Measurements from ENCODE around the gene C10orf105. TPM values are rescaled to one million over a fixed set of nuclear protein-coding genes. Genes with fewer than 3 reads are reported as not detected.

C10orf105 gene
- total and polyA plus RNA-seq, 2 of the 13 experiments (the other 11 are each of a cell fraction or from before 2014, with no cell fraction given), result not detected

- TF ChIP-seq, protein P1, sequence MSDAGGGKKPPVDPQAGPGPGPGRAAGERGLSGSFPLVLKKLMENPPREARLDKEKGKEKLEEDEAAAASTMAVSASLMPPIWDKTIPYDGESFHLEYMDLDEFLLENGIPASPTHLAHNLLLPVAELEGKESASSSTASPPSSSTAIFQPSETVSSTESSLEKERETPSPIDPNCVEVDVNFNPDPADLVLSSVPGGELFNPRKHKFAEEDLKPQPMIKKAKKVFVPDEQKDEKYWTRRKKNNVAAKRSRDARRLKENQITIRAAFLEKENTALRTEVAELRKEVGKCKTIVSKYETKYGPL (CRISPR knock-in tag; IDR thresholded peaks at IDR 0.05), result no peak
- TF ChIP-seq ZNF224 (CRISPR knock-in tag; IDR thresholded peaks at IDR 0.05), result no peak
- no peak for TF ChIP-seq WIZ (CRISPR knock-in tag; IDR thresholded peaks at IDR 0.05)
- no peak for TF ChIP-seq ATF7 (IDR thresholded peaks at IDR 0.05)
- TF ChIP-seq ATF7 (CRISPR knock-in tag; IDR thresholded peaks at IDR 0.05), result no peak
- no peak for TF ChIP-seq FOXK2 (IDR thresholded peaks at IDR 0.05)
- TF ChIP-seq HCFC1 (IDR thresholded peaks at IDR 0.05; ENCODE audit: low read depth, low read length), result no peak
- TF ChIP-seq, protein P2, sequence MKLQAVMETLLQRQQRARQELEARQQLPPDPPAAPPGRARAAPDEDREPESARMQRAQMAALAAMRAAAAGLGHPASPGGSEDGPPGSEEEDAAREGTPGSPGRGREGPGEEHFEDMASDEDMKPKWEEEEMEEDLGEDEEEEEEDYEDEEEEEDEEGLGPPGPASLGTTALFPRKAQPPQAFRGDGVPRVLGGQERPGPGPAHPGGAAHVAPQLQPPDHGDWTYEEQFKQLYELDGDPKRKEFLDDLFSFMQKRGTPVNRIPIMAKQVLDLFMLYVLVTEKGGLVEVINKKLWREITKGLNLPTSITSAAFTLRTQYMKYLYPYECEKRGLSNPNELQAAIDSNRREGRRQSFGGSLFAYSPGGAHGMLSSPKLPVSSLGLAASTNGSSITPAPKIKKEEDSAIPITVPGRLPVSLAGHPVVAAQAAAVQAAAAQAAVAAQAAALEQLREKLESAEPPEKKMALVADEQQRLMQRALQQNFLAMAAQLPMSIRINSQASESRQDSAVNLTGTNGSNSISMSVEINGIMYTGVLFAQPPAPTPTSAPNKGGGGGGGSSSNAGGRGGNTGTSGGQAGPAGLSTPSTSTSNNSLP (IDR thresholded peaks at IDR 0.05; ENCODE audit: low read depth, low read length), result no peak
Measured at GRCh38 chr10:71694039-71694501, 25.5 kb downstream of the C10orf105 start (continued).

DNA sequence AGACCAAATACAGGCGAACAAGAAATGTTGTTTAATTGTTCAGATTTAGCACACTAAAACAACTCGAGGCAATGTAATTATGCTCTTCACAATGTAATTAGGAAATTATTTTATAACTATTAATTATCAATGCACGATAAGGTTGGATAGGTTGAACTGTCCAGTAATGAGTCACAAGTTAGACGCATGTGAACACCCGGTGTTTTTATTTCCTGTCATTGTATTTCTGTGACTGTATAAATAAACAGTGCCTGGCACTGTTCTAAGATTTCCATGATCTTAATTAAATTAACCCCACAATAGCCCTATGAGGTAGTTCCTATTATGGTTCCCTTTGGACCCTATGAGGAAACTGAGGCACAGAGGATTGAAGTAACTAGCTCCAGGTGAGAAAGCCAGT is 26.2 kb downstream of the C10orf105 start:
- Histone ChIP-seq H3K4me1 (ENCODE audit: insufficient read depth, low read length) (peaks cover 17% of the 10 kb centered on the region), H3K9ac (ENCODE audit: insufficient read depth, low read depth, low read length) (no peak overlapping the region), H3K36me3 (replicated peaks in 1 of 2; ENCODE audit: control insufficient read depth in 1 of 2, insufficient read depth in 2 of 2, low read length in 2 of 2) (no peaks in the 10 kb centered on the region), H3K9me3 (ENCODE audit: low read length) (no peaks in the 10 kb centered on the region), H3K27ac (ENCODE audit: extremely low read length, insufficient read depth, low read length) (no peak overlapping the region), H3K27me3 (ENCODE audit: control insufficient read depth in 1 of 2, insufficient read depth in 2 of 2, low read length in 2 of 2) (peaks cover 3 to 28% of the 10 kb centered on the region in 2 experiments; a peak in 4 of 5 replicates), H3K79me2 (ENCODE audit: insufficient read depth, low read length) (no peaks in the 10 kb centered on the region), H4K20me1 (ENCODE audit: insufficient read depth, low read length) (no peaks in the 10 kb centered on the region), H3K4me2 (ENCODE audit: low read depth, low read length) (no peak overlapping the region), H2AFZ (ENCODE audit: low read length) (no peak overlapping the region), H3K4me3 (replicated peaks in 1 of 3; ENCODE audit: insufficient read depth in 1 of 3, low read depth in 2 of 3, low read length in 3 of 3) (no peak overlapping the region)
- FAIRE-seq (no peak), ATAC-seq (no peak), DNase-seq (ENCODE audit: low spot score) (no peak)
- POLR2A ChIA-PET, result no interaction called here
- intact Hi-C loops (cut with micrococcal nuclease; ENCODE audit: unreplicated experiment) (no loop called here), in situ Hi-C loops (cut with HindIII; ENCODE audit: extremely low pct_ligation_motif_present, low pct_unique_long_range_greater_than_20kb) (no loop called here)
- BruUV-seq (replicated peaks), result no TSS peak
- CTCF ChIA-PET (ENCODE audit: low intra/inter-chr PET ratio, low total read pairs), result no interaction called here
- 6% methylated on average over 5 of the region's 5 CpGs for WGBS (ENCODE audit: low lambda C conversion rate)
- no peak for TF ChIP-seq IKZF1 (IDR thresholded peaks at IDR 0.05)
- TF ChIP-seq GABPB1 (CRISPR knock-in tag; IDR thresholded peaks at IDR 0.05), result no peak
- no peak for TF ChIP-seq ZMYM4 (CRISPR knock-in tag; IDR thresholded peaks at IDR 0.05)
- TF ChIP-seq ZNF496 (CRISPR knock-in tag; IDR thresholded peaks at IDR 0.05; ENCODE audit: insufficient replicate concordance), result no peak
- TF ChIP-seq CREM (IDR thresholded peaks at IDR 0.05), result no peak
- TF ChIP-seq CREM (CRISPR knock-in tag; IDR thresholded peaks at IDR 0.05), result no peak
- no peak for TF ChIP-seq HOXA5 (CRISPR knock-in tag; IDR thresholded peaks at IDR 0.05)
- TF ChIP-seq ZNF160 (CRISPR knock-in tag; IDR thresholded peaks at IDR 0.05), result no peak
- TF ChIP-seq, protein P3, sequence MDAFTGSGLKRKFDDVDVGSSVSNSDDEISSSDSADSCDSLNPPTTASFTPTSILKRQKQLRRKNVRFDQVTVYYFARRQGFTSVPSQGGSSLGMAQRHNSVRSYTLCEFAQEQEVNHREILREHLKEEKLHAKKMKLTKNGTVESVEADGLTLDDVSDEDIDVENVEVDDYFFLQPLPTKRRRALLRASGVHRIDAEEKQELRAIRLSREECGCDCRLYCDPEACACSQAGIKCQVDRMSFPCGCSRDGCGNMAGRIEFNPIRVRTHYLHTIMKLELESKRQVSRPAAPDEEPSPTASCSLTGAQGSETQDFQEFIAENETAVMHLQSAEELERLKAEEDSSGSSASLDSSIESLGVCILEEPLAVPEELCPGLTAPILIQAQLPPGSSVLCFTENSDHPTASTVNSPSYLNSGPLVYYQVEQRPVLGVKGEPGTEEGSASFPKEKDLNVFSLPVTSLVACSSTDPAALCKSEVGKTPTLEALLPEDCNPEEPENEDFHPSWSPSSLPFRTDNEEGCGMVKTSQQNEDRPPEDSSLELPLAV (CRISPR knock-in tag; conservative IDR thresholded peaks at IDR 0.05; ENCODE audit: low read depth), result no peak
- TF ChIP-seq ATF7-NPFF (CRISPR knock-in tag; IDR thresholded peaks at IDR 0.05; ENCODE audit: low read depth), result no peak
- TF ChIP-seq JUND (CRISPR knock-in tag; IDR thresholded peaks at IDR 0.05), result no peak
- no peak for TF ChIP-seq MTA3 (CRISPR knock-in tag; IDR thresholded peaks at IDR 0.05)
- no peak for TF ChIP-seq ZNF746 (CRISPR knock-in tag; IDR thresholded peaks at IDR 0.05)
- TF ChIP-seq NR2C2 (CRISPR knock-in tag; IDR thresholded peaks at IDR 0.05; ENCODE audit: borderline replicate concordance), result no peak
- TF ChIP-seq MIER2 (CRISPR knock-in tag; IDR thresholded peaks at IDR 0.05), result no peak
- no peak for TF ChIP-seq ZNF44 (CRISPR knock-in tag; IDR thresholded peaks at IDR 0.05)
- TF ChIP-seq ZSCAN25 (CRISPR knock-in tag; IDR thresholded peaks at IDR 0.05), result no peak
